H9 (cell line): ENCODE results near the gene SLC25A42. TPM values are rescaled to one million over a fixed set of nuclear protein-coding genes. Genes with fewer than 3 reads are reported as not detected.

Experiments
- DNase-seq: peaks from one replicate; pipeline ENCODE4 v3.0.0-alpha.2; 2017
- H2AFZ ChIP-seq: one replicate; pipeline ENCODE4 v1.6.1; 2013; ENCODE audit warnings: mild to moderate bottlenecking, low read length, control low read depth, moderate library complexity
- H2AK5ac ChIP-seq: 2 replicates; pipeline ENCODE4 v1.6.1; 2013; ENCODE audit warnings: low read length, control low read depth, mixed read lengths; ENCODE audit not compliant: insufficient read length
- H2BK120ac ChIP-seq: one replicate; pipeline ENCODE4 v1.6.1; 2013; ENCODE audit warnings: low read depth, mild to moderate bottlenecking, low read length, control low read depth, inconsistent platforms; ENCODE audit not compliant: poor library complexity, severe bottlenecking
- H2BK12ac ChIP-seq: 2 replicates; pipeline ENCODE4 v1.6.1; 2013; ENCODE audit warnings: low read length, control low read depth, mixed read lengths, low read depth; ENCODE audit not compliant: insufficient read length
- H2BK15ac ChIP-seq: 2 replicates; pipeline ENCODE4 v1.6.1; 2013; ENCODE audit warnings: low read depth, low read length, control low read depth
- H2BK20ac ChIP-seq: one replicate; pipeline ENCODE4 v1.6.1; 2013; ENCODE audit warnings: low read depth, mild to moderate bottlenecking, low read length, control low read depth, inconsistent platforms; ENCODE audit not compliant: poor library complexity, severe bottlenecking
- H2BK5ac ChIP-seq: 2 replicates; pipeline ENCODE4 v1.6.1; 2013; ENCODE audit warnings: low read length, control low read depth, mixed read lengths; ENCODE audit not compliant: insufficient read length
- H3K14ac ChIP-seq: 2 replicates; pipeline ENCODE4 v1.6.1; 2013; ENCODE audit warnings: low read length, control low read depth; ENCODE audit not compliant: insufficient read depth
- H3K18ac ChIP-seq: 2 replicates; pipeline ENCODE4 v1.6.1; 2013; ENCODE audit warnings: low read depth, mild to moderate bottlenecking, mixed read lengths, low read length, control low read depth; ENCODE audit not compliant: insufficient read length
- H3K23ac ChIP-seq: 2 replicates; pipeline ENCODE4 v1.6.1; 2013; ENCODE audit warnings: low read length, control low read depth, mixed read lengths, low read depth; ENCODE audit not compliant: insufficient read length
- H3K23me2 ChIP-seq: 2 replicates; pipeline ENCODE4 v1.6.1; 2013; ENCODE audit warnings: low read depth, mild to moderate bottlenecking, mixed read lengths, low read length, control low read depth; ENCODE audit not compliant: insufficient read length, poor library complexity, severe bottlenecking
- H3K27ac ChIP-seq: 2 replicates; pipeline ENCODE4 v1.5.1; 2013; ENCODE audit warnings: low read length, control low read depth, mixed read lengths, low read depth; ENCODE audit not compliant: insufficient read length
- H3K27me3 ChIP-seq: 2 replicates; pipeline ENCODE4 v1.6.1; 2013; ENCODE audit warnings: low read length, control low read depth, inconsistent platforms; ENCODE audit not compliant: insufficient read depth
- H3K4ac ChIP-seq: 2 replicates; pipeline ENCODE4 v1.6.1; 2013; ENCODE audit warnings: low read depth, mild to moderate bottlenecking, control low read depth, inconsistent platforms, low read length, moderate library complexity
- H3K4me1 ChIP-seq: 2 replicates; pipeline ENCODE4 v1.6.1; 2013; ENCODE audit warnings: low read length, control low read depth, inconsistent platforms; ENCODE audit not compliant: insufficient read depth
- H3K4me2 ChIP-seq: 2 replicates; pipeline ENCODE4 v1.6.1; 2013; ENCODE audit warnings: low read length, control low read depth, mixed read lengths; ENCODE audit not compliant: insufficient read length, insufficient read depth
- H3K56ac ChIP-seq: 2 replicates; pipeline ENCODE4 v1.6.1; 2013; ENCODE audit warnings: low read depth, mild to moderate bottlenecking, mixed read lengths, low read length, control low read depth; ENCODE audit not compliant: insufficient read length
- H3K79me1 ChIP-seq: 2 replicates; pipeline ENCODE4 v1.6.1; 2013; ENCODE audit warnings: low read depth, mild to moderate bottlenecking, moderate library complexity, low read length, control low read depth, inconsistent platforms; ENCODE audit not compliant: insufficient read depth, poor library complexity, severe bottlenecking
- H3K79me2 ChIP-seq: 2 replicates; pipeline ENCODE4 v1.6.1; 2013; ENCODE audit warnings: low read length, control low read depth, inconsistent platforms; ENCODE audit not compliant: insufficient read depth
- H3K9ac ChIP-seq: 2 replicates; pipeline ENCODE4 v1.6.1; 2013; ENCODE audit warnings: low read length, control low read depth, mixed read lengths; ENCODE audit not compliant: insufficient read length; ENCODE audit errors: extremely low read depth
- H3K9me3 ChIP-seq: one replicate; pipeline ENCODE4 v1.6.1; 2013; ENCODE audit warnings: low read depth, low read length, inconsistent platforms; ENCODE audit not compliant: control insufficient read depth
- H3T11ph ChIP-seq: one replicate; pipeline ENCODE4 v1.6.1; 2013; ENCODE audit warnings: mild to moderate bottlenecking, low read length, control low read depth, inconsistent platforms
- H4K20me1 ChIP-seq: one replicate; pipeline ENCODE4 v1.6.1; 2013; ENCODE audit not compliant: control insufficient read depth, insufficient read length, insufficient read depth
- H4K5ac ChIP-seq: 2 replicates; pipeline ENCODE4 v1.6.1; 2013; ENCODE audit warnings: low read depth, mild to moderate bottlenecking, mixed read lengths, low read length, control low read depth; ENCODE audit not compliant: insufficient read length
- H4K8ac ChIP-seq: replicated peaks from 2 replicates; pipeline ENCODE4 v1.6.1; 2013; ENCODE audit warnings: low read length, control low read depth, mixed read lengths, low read depth; ENCODE audit not compliant: insufficient read length
- H4K91ac ChIP-seq: 2 replicates; pipeline ENCODE4 v1.6.1; 2013; ENCODE audit warnings: low read depth, mild to moderate bottlenecking, moderate library complexity, mixed read lengths, low read length, control low read depth; ENCODE audit not compliant: insufficient read length
- H3K27ac Mint-ChIP-seq, 3 experiments: 2 replicates in 2 of 3; 3 replicates in 1 of 3; pipeline ENCODE4 v1.8.0; 2020 to 2021; ENCODE audit warnings: mixed read lengths in 3 of 3, mild to moderate bottlenecking in 1 of 3, moderate library complexity in 1 of 3
- H3K27me3 Mint-ChIP-seq: 2 replicates; pipeline ENCODE4 v1.8.0; 2021; ENCODE audit warnings: low read depth, mild to moderate bottlenecking, moderate library complexity, mixed read lengths
- H3K36me3 Mint-ChIP-seq, 3 experiments: 2 replicates in 2 of 3; 3 replicates in 1 of 3; pipeline ENCODE4 v1.8.0; 2020 to 2021; ENCODE audit warnings: low read depth in 3 of 3, mixed read lengths in 3 of 3; ENCODE audit not compliant: insufficient read depth in 1 of 3
- H3K4me1 Mint-ChIP-seq, 2 experiments: 2 replicates each; pipeline ENCODE4 v1.8.0; 2020; ENCODE audit warnings: mixed read lengths in 2 of 2
- H3K4me3 Mint-ChIP-seq, 2 experiments: 2 replicates in 1 of 2; 3 replicates in 1 of 2; pipeline ENCODE4 v1.8.0; 2020 to 2021; ENCODE audit warnings: mild to moderate bottlenecking in 2 of 2, mixed read lengths in 2 of 2, moderate library complexity in 1 of 2
- H3K9me3 Mint-ChIP-seq, 2 experiments: 2 replicates in 1 of 2; 3 replicates in 1 of 2; pipeline ENCODE4 v1.8.0; 2020; ENCODE audit warnings: mild to moderate bottlenecking in 2 of 2, mixed read lengths in 2 of 2, moderate library complexity in 1 of 2
- WGBS: extraction: QIAGEN DNeasy Blood & Tissue Kit; methylation state at CpG from one replicate; pipeline ENCODE4 v1.1.7; 2013; ENCODE audit warnings: missing lambda C conversion rate, low lambda C conversion rate, mixed read lengths; ENCODE audit not compliant: insufficient read length; ENCODE audit errors: extremely low coverage; 5-methylcytosine and 5-hydroxymethylcytosine counted together
- total RNA-seq: library from RNA; stranded (reverse); gene quantifications from 2 replicates; pipeline ENCODE4 v1.2.1, GENCODE V29; 2021
- TF ChIP-seq, protein P1 (sequence below): fragments of 200-600 bp; sonication (generic); conservative IDR thresholded peaks from 3 replicates; pipeline ENCODE4 v1.8.0; 2021; ENCODE audit warnings: antibody characterized with exemption, mild to moderate bottlenecking

Gene SLC25A42
- total RNA-seq, 1 experiment from 2014 or later, result 3.6 TPM

DNA sequence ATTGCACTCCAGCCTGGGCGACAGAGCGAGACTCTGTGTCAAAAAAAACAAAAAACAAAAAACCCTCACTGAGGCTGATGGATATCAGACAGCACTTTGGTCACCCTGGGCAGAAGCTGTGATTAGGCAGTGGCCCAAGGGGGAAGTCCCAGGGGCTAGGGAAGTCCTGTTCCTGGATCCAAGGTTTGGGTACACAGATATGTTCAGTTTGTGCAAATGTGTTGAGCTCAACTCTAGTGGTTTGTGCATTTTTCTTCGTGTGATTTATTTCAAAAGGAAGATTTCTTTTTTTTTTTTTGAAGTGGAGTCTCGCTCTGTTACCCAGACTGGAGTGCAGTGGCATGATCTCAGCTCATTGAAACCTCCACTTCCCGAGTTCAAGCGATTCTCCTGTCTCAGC, 94.0 kb downstream of the SLC25A42 start:
- no peaks in the 10 kb centered on the region for H3K79me2 ChIP-seq
- H2BK20ac ChIP-seq, result no peak overlapping the region
- peaks cover 24% of the 10 kb centered on the region for H3K27me3 Mint-ChIP-seq
- no peak for DNase-seq
- no peak overlapping the region for H3K4ac ChIP-seq
- H2BK120ac ChIP-seq, result no peak overlapping the region
- no peak overlapping the region for H2BK12ac ChIP-seq
- H3K4me1 ChIP-seq, result no peaks in the 10 kb centered on the region
- H3K9me3 Mint-ChIP-seq, result no peaks in the 10 kb centered on the region
- no peak overlapping the region for H2BK15ac ChIP-seq
- no peak overlapping the region for H2AFZ ChIP-seq
- no peak overlapping the region for H2BK5ac ChIP-seq
- no peak overlapping the region for H3K27ac ChIP-seq
- H3K4me3 Mint-ChIP-seq, result no peak overlapping the region
- H3K36me3 Mint-ChIP-seq, result no peaks in the 10 kb centered on the region; a peak in 2 of 7 replicates
- no CpG with 5 or more reads among the region's 6 CpGs for WGBS
- H2AK5ac ChIP-seq, result no peak overlapping the region
- TF ChIP-seq, protein P1, sequence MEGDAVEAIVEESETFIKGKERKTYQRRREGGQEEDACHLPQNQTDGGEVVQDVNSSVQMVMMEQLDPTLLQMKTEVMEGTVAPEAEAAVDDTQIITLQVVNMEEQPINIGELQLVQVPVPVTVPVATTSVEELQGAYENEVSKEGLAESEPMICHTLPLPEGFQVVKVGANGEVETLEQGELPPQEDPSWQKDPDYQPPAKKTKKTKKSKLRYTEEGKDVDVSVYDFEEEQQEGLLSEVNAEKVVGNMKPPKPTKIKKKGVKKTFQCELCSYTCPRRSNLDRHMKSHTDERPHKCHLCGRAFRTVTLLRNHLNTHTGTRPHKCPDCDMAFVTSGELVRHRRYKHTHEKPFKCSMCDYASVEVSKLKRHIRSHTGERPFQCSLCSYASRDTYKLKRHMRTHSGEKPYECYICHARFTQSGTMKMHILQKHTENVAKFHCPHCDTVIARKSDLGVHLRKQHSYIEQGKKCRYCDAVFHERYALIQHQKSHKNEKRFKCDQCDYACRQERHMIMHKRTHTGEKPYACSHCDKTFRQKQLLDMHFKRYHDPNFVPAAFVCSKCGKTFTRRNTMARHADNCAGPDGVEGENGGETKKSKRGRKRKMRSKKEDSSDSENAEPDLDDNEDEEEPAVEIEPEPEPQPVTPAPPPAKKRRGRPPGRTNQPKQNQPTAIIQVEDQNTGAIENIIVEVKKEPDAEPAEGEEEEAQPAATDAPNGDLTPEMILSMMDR, result no peak
- H3K18ac ChIP-seq, result no peak overlapping the region
- H3K27ac Mint-ChIP-seq, result no peak overlapping the region
- no peaks in the 10 kb centered on the region for H3K23me2 ChIP-seq
- H3K79me1 ChIP-seq, result no peaks in the 10 kb centered on the region
- no peak overlapping the region for H4K8ac ChIP-seq
- no peak overlapping the region for H3K56ac ChIP-seq
- H3K4me1 Mint-ChIP-seq, result peaks cover 12 to 20% of the 10 kb centered on the region in 2 experiments
- H4K5ac ChIP-seq, result no peak overlapping the region
- no peak overlapping the region for H3K14ac ChIP-seq
- H3T11ph ChIP-seq, result no peak overlapping the region
- H4K91ac ChIP-seq, result no peak overlapping the region
- H3K4me2 ChIP-seq, result no peak overlapping the region
- no peak overlapping the region for H3K23ac ChIP-seq
- no peak overlapping the region for H3K9ac ChIP-seq
- H3K9me3 ChIP-seq, result no peaks in the 10 kb centered on the region
- H4K20me1 ChIP-seq, result no peaks in the 10 kb centered on the region
- no peaks in the 10 kb centered on the region for H3K27me3 ChIP-seq
